Measurements from ENCODE around the gene ZNF397.

Gene ZNF397

GRCh38 chr18:35303610-35304009 is 62.8 kb downstream of the ZNF397 start:
- DNase-seq = no peak

DNA sequence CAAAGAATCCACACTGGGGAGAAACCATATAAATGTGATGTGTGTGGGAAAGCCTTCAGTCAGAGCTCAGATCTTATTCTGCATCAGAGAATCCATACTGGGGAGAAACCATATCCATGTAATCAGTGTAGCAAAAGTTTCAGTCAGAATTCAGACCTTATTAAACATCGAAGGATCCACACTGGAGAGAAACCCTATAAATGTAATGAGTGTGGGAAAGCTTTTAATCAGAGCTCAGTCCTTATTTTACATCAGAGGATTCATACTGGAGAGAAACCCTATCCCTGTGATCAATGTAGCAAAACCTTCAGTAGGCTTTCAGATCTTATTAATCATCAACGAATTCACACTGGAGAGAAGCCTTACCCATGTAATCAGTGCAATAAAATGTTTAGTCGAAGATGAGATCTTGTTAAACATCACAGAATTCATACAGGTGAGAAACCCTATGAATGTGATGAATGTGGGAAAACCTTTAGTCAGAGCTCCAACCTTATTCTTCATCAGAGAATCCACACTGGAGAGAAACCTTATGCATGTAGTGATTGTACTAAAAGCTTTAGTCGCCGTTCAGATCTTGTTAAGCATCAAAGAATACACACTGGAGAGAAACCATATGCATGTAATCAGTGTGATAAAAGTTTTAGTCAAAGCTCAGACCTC is 65.9 kb downstream of the ZNF397 start:
- no peak for DNase-seq

All from activated CD8-positive, alpha-beta memory T cell treated with anti-CD3 and anti-CD28 coated beads, Interleukin-2, amount 50 U/mL, for 48 hours (primary cell).